ENCODE results near the gene DELE1.

DELE1 gene

DNA sequence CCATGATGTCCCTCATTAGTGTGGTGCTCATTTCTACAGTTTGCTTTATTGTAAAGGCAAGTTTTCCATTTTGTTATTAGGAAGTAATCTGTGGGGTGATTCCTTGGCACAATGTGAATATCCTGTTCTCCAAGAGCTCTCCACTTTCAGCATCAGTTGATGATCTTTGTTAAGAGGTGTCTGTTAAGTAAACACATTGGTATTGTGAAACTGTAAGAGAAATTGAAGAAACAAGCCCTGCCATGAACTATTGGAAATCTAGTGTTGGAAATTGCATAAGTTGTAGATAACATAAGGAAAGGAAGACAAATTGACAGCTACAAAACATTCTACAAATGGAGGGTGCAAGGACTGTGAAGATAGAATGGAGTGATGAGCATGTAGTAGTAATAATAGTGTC, 62.4 kb downstream of the DELE1 start:
- no peak for DNase-seq (ENCODE audit: extremely low read depth, low read depth)
- TF ChIP-seq, protein P1, sequence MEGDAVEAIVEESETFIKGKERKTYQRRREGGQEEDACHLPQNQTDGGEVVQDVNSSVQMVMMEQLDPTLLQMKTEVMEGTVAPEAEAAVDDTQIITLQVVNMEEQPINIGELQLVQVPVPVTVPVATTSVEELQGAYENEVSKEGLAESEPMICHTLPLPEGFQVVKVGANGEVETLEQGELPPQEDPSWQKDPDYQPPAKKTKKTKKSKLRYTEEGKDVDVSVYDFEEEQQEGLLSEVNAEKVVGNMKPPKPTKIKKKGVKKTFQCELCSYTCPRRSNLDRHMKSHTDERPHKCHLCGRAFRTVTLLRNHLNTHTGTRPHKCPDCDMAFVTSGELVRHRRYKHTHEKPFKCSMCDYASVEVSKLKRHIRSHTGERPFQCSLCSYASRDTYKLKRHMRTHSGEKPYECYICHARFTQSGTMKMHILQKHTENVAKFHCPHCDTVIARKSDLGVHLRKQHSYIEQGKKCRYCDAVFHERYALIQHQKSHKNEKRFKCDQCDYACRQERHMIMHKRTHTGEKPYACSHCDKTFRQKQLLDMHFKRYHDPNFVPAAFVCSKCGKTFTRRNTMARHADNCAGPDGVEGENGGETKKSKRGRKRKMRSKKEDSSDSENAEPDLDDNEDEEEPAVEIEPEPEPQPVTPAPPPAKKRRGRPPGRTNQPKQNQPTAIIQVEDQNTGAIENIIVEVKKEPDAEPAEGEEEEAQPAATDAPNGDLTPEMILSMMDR (IDR thresholded peaks at IDR 0.05; ENCODE audit: low read depth, low read length), result no peak

DNA sequence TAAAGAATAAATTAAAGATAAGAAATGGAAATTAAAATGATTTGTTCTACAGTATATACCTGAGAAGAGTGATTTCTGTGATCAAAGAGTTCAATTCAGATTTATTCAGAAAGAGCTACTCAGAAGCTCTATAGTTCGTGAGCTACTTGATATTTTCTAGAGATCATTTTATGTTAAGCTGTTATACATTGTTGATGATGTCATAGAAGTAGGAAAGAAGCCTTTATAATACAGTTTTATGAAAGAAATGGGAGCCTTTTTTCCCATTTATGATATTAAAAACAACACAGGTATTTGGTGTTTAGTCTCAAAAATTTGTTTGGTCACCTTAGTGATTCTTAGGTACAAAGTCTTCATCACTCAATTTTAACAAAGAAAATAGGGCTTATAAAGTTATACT, 66.0 kb downstream of the DELE1 start:
- TF ChIP-seq, protein P1 (IDR thresholded peaks at IDR 0.05; ENCODE audit: low read depth, low read length), result no peak

More for the DNA sequence above, 66.0 kb downstream of the DELE1 start:
- no peak for DNase-seq (ENCODE audit: extremely low read depth, low read depth)
